GM12878 (cell line): ENCODE results near the gene USP31. TPM values are rescaled to one million over a fixed set of nuclear protein-coding genes. Genes with fewer than 3 reads are reported as not detected.

Experiments
- ATAC-seq: fragments of 200-7000 bp; cut with Tn5 transposase; 3 replicates; pipeline ENCODE4 v1.9.1; 2020; ENCODE audit warnings: mild to moderate bottlenecking, moderate library complexity
- BruUV-seq: library from RNA; stranded (reverse); fragments of 400-500 nt; replicated peaks from 2 replicates; lab custom pipeline; 2021; lab: Mats Ljungman, UMichigan
- CTCF ChIA-PET: fragments of 300-600 bp; sonication (Branson Sonifier 250); formaldehyde crosslinking; extraction: SDS; loops from one replicate; lab custom pipeline; 2021; ENCODE audit warnings: inconsistent platforms; lab: Yijun Ruan, JAX
- POLR2A ChIA-PET: fragments of 350-600 bp; formaldehyde crosslinking; extraction: SDS; loops from one replicate; lab custom pipeline; 2021; ENCODE audit warnings: inconsistent platforms; lab: Charles Lee
- RAD21 ChIA-PET: fragments of 300-600 bp; sonication (Branson Sonifier 250); formaldehyde crosslinking; loops from one replicate; lab custom pipeline; 2023; ENCODE audit warnings: antibody characterized with exemption; ENCODE audit not compliant: unreplicated experiment; lab: Charles Lee
- SMC1A ChIA-PET: fragments of 300-600 bp; sonication (Branson Sonifier 250); formaldehyde crosslinking; loops from one replicate; lab custom pipeline; 2023; ENCODE audit not compliant: unreplicated experiment, uncharacterized antibody; lab: Charles Lee
- DNase-seq: peaks from one replicate; pipeline ENCODE4 v3.0.0-alpha.2; 2011; ENCODE audit warnings: low read depth, low spot score
- FAIRE-seq: peaks from 3 replicates; lab custom pipeline; 2011; peaks lifted over from hg19 to GRCh38; lab: Jason Lieb, UNC
- H2AFZ ChIP-seq: 2 replicates; pipeline ENCODE4 v1.6.0; 2011; ENCODE audit warnings: low read depth, low read length, control low read depth; ENCODE audit not compliant: control insufficient read depth
- H3K27ac ChIP-seq: 2 replicates; pipeline ENCODE4 v1.5.1; 2011; ENCODE audit warnings: control low read depth; ENCODE audit not compliant: control insufficient read depth, insufficient read depth
- H3K27me3 ChIP-seq, 2 experiments: replicated peaks in 1 of 2; 2 replicates each; pipeline versions ENCODE4 v1.6.0 to v1.6.1; 2011; ENCODE audit warnings: low read length in 1 of 2; ENCODE audit not compliant: control insufficient read depth in 2 of 2, insufficient read depth in 2 of 2
- H3K36me3 ChIP-seq, 2 experiments: 2 replicates each; pipeline ENCODE4 v1.5.1; 2011; ENCODE audit warnings: low read length in 1 of 2; ENCODE audit not compliant: control insufficient read depth in 2 of 2, insufficient read depth in 2 of 2
- H3K4me1 ChIP-seq: 2 replicates; pipeline ENCODE4 v1.6.1; 2011; ENCODE audit warnings: mild to moderate bottlenecking, low read length, moderate library complexity, mixed read lengths; ENCODE audit not compliant: control insufficient read depth, insufficient read depth
- H3K4me2 ChIP-seq: 2 replicates; pipeline ENCODE4 v1.6.0; 2011; ENCODE audit warnings: control low read depth; ENCODE audit not compliant: control insufficient read depth, insufficient read depth
- H3K4me3 ChIP-seq: fragments of 200-600 bp; sonication (generic); 2 replicates; pipeline ENCODE4 v1.5.1; 2016
- H3K79me2 ChIP-seq: 2 replicates; pipeline ENCODE4 v1.6.0; 2011; ENCODE audit warnings: low read length; ENCODE audit not compliant: control insufficient read depth, insufficient read depth
- H3K9ac ChIP-seq: 2 replicates; pipeline ENCODE4 v1.8.0; 2011; ENCODE audit warnings: low read length, control low read depth, mixed read lengths; ENCODE audit not compliant: control insufficient read depth, insufficient read depth
- H3K9me3 ChIP-seq: replicated peaks from 3 replicates; pipeline ENCODE4 v1.5.1; 2011; ENCODE audit warnings: mild to moderate bottlenecking, low read length; ENCODE audit not compliant: control insufficient read depth, insufficient read depth
- H4K20me1 ChIP-seq: 2 replicates; pipeline ENCODE4 v1.6.0; 2011; ENCODE audit not compliant: control insufficient read depth, insufficient read depth
- BRCA1 ChIP-seq: IDR thresholded peaks from 2 replicates; pipeline ENCODE4 v1.6.1; 2011; ENCODE audit warnings: low read depth, low read length, improper control_type of control experiment
- CHD1 ChIP-seq: IDR thresholded peaks from 2 replicates; pipeline ENCODE4 v1.6.1; 2012; ENCODE audit warnings: low read depth, low read length, improper control_type of control experiment
- CREB1 ChIP-seq: IDR thresholded peaks from 2 replicates; pipeline ENCODE4 v1.6.1; 2012; ENCODE audit warnings: low read depth, mild to moderate bottlenecking, inconsistent platforms
- FOXM1 ChIP-seq: IDR thresholded peaks from 2 replicates; pipeline ENCODE4 v1.6.1; 2012; ENCODE audit warnings: low read depth, mild to moderate bottlenecking, inconsistent platforms, low read length, moderate library complexity
- HCFC1 ChIP-seq: fragments of 150-350 bp; IDR thresholded peaks from 2 replicates; pipeline ENCODE4 v1.6.1; 2014; ENCODE audit warnings: low read length
- HDAC2 ChIP-seq: fragments of 200-600 bp; sonication (generic); IDR thresholded peaks from 2 replicates; pipeline ENCODE4 v1.6.1; 2017
- HDGF ChIP-seq: fragments of 450-650 bp; IDR thresholded peaks from 2 replicates; pipeline ENCODE4 v1.6.1; 2016; ENCODE audit warnings: antibody characterized with exemption
- JUNB ChIP-seq: IDR thresholded peaks from 2 replicates; pipeline ENCODE4 v1.6.1; 2016; ENCODE audit warnings: antibody characterized with exemption, mild to moderate bottlenecking
- NR2F1 ChIP-seq: fragments of 450-650 bp; conservative IDR thresholded peaks from 2 replicates; pipeline ENCODE4 v1.6.1; 2017; ENCODE audit warnings: mild to moderate bottlenecking
- RAD21 ChIP-seq: IDR thresholded peaks from 2 replicates; pipeline ENCODE4 v1.6.1; 2011; ENCODE audit warnings: mild to moderate bottlenecking, low read depth, low read length, moderate library complexity; ENCODE audit not compliant: insufficient read depth
- TCF3 ChIP-seq: IDR thresholded peaks from 2 replicates; pipeline ENCODE4 v1.6.1; 2012; ENCODE audit warnings: low read depth, mild to moderate bottlenecking, low read length, borderline replicate concordance; ENCODE audit not compliant: insufficient read depth
- ZNF207 ChIP-seq: fragments of 450-650 bp; IDR thresholded peaks from 2 replicates; pipeline ENCODE4 v1.6.1; 2014; ENCODE audit warnings: antibody characterized with exemption, mild to moderate bottlenecking, borderline replicate concordance
- WGBS: methylation state at CpG from one replicate; pipeline ENCODE4 v1.1.6; 2016; ENCODE audit warnings: low lambda C conversion rate; ENCODE audit not compliant: insufficient replicate concordance, insufficient coverage; ENCODE audit errors: missing lambda C conversion rate; 5-methylcytosine and 5-hydroxymethylcytosine counted together
- in situ Hi-C: fragments of 300-500 bp; cut with MboI; formaldehyde crosslinking; loops from 9 replicates; pipeline ENCODE4 v1.14.3; 2018; ENCODE audit warnings: mixed read lengths
- intact Hi-C: fragments of 100-400 bp; cut with micrococcal nuclease; formaldehyde crosslinking; loops from one replicate; pipeline ENCODE4 v1.14.2; 2022; ENCODE audit not compliant: unreplicated experiment
- polyA plus RNA-seq, 11 experiments: library from polyadenylated mRNA; depleted of rRNA in 4 of 11; unstranded in 6 of 11; stranded (reverse) in 5 of 11; fragments of >200 nt; fragmentation: Nextera tagmentation in 4 of 11; fragmentation: Illumina TruSeq in 1 of 11; extraction: Ambion mirVana in 4 of 11; extraction: Trizol in 1 of 11; gene quantifications; 1 replicate in 1 of 11; 2 replicates in 10 of 11; pipeline versions ENCODE4 v1.2.1 to v1.2.3, GENCODE V29; 2011 to 2016; ENCODE audit warnings: inconsistent platforms in 2 of 11, missing spikeins in 2 of 11, low read depth in 1 of 11
- total RNA-seq, 4 experiments: library from RNA; depleted of rRNA in 3 of 4; stranded (reverse); fragments of >200 nt in 3 of 4; fragmentation: Illumina TruSeq in 1 of 4; extraction: Trizol in 1 of 4; gene quantifications; 2 replicates each; pipeline versions ENCODE4 v1.2.1 to v1.2.3, GENCODE V29; 2013 to 2021
- TF ChIP-seq, protein P1 (sequence below): fragments of 450-650 bp; IDR thresholded peaks from 2 replicates; pipeline ENCODE4 v1.6.1; 2016; ENCODE audit warnings: mild to moderate bottlenecking, moderate library complexity, borderline replicate concordance
- TF ChIP-seq, protein P2 (sequence below): IDR thresholded peaks from 2 replicates; pipeline ENCODE4 v1.6.1; 2012; ENCODE audit warnings: low read depth, low read length, improper control_type of control experiment
- TF ChIP-seq, protein P3 (sequence below): fragments of 150-350 bp; IDR thresholded peaks from 2 replicates; pipeline ENCODE4 v1.6.1; 2016; ENCODE audit warnings: low read depth, low read length

Gene USP31
- total and polyA plus RNA-seq, 10 of the 15 experiments (the other 5 are each of a cell fraction or from before 2014, with no cell fraction given) = 0.87 to 6.5 (median 3.2) TPM

DNA sequence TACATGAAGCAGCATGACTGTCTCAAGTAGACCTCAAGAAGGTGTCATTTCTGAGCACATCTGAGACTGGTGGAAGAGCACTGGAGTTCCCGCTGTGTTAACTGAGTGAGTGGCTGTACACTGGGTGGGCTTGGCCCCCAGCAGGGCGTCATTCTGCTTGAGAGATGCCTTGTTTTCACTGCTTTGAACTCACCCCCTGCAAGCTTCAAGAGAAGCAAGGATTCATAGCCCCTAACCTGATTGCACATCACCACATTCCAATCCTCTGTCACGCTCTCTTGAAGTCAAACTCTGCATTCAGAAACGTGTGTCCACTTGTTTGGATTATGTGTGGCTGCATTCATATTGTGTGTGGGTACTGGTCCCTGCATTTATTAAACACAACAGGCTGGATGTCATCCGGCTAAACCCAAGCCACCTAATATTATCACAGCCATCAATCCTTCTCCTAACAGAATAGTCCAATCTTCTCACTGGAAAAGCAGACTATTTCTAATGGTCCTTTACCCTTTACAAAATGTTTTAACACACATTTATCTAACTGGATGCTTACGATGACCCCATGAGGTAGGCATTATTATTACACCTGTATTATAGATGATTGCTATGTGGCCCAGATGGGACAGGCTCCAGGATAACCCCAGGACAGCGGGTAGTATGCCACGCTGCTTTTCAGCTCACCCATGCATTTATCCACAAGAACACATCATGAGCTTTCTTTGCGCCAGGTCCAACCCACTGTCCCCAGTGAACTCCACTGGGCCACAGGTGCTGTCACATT, 76.3 kb downstream of the USP31 start:
- H3K4me3 ChIP-seq = no peak overlapping the region
- no peaks in the 10 kb centered on the region for H4K20me1 ChIP-seq
- H3K27ac ChIP-seq = no peak overlapping the region
- 74% methylated on average over 9 of the region's 9 CpGs for WGBS
- H3K4me1 ChIP-seq = no peaks in the 10 kb centered on the region
- ChIA-PET CTCF (interaction anchor here (1.0 kb wide), 1 partner anchor 1416 kb away, joined by 3 read pairs; no protein-coding TSS in a partner anchor), SMC1A (no interaction called here), POLR2A (no interaction called here), RAD21 (no interaction called here)
- DNase-seq = no peak
- no peak overlapping the region for H2AFZ ChIP-seq
- intact Hi-C loops (no loop called here), in situ Hi-C loops (no loop called here)
- ATAC-seq = no peak
- no peaks in the 10 kb centered on the region for H3K79me2 ChIP-seq
- H3K9ac ChIP-seq = no peak overlapping the region
- no peaks in the 10 kb centered on the region for H3K27me3 ChIP-seq
- peaks cover 0 to 11% of the 10 kb centered on the region in 2 experiments; a peak in 3 of 4 replicates for H3K36me3 ChIP-seq
- FAIRE-seq = no peak
- no TSS peak for BruUV-seq
- H3K4me2 ChIP-seq = no peak overlapping the region
- no peaks in the 10 kb centered on the region for H3K9me3 ChIP-seq
- TF ChIP-seq CREB1 (no peak), JUNB (no peak), TCF3 (no peak), ZNF207 (no peak), HDGF (no peak), HCFC1 (no peak), FOXM1 (no peak), RAD21 (no peak), HDAC2 (no peak), BRCA1 (no peak), NR2F1 (no peak), CHD1 (no peak)
- TF ChIP-seq, protein P1, sequence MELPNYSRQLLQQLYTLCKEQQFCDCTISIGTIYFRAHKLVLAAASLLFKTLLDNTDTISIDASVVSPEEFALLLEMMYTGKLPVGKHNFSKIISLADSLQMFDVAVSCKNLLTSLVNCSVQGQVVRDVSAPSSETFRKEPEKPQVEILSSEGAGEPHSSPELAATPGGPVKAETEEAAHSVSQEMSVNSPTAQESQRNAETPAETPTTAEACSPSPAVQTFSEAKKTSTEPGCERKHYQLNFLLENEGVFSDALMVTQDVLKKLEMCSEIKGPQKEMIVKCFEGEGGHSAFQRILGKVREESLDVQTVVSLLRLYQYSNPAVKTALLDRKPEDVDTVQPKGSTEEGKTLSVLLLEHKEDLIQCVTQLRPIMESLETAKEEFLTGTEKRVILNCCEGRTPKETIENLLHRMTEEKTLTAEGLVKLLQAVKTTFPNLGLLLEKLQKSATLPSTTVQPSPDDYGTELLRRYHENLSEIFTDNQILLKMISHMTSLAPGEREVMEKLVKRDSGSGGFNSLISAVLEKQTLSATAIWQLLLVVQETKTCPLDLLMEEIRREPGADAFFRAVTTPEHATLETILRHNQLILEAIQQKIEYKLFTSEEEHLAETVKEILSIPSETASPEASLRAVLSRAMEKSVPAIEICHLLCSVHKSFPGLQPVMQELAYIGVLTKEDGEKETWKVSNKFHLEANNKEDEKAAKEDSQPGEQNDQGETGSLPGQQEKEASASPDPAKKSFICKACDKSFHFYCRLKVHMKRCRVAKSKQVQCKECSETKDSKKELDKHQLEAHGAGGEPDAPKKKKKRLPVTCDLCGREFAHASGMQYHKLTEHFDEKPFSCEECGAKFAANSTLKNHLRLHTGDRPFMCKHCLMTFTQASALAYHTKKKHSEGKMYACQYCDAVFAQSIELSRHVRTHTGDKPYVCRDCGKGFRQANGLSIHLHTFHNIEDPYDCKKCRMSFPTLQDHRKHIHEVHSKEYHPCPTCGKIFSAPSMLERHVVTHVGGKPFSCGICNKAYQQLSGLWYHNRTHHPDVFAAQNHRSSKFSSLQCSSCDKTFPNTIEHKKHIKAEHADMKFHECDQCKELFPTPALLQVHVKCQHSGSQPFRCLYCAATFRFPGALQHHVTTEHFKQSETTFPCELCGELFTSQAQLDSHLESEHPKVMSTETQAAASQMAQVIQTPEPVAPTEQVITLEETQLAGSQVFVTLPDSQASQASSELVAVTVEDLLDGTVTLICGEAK = no peak
- TF ChIP-seq, protein P2, sequence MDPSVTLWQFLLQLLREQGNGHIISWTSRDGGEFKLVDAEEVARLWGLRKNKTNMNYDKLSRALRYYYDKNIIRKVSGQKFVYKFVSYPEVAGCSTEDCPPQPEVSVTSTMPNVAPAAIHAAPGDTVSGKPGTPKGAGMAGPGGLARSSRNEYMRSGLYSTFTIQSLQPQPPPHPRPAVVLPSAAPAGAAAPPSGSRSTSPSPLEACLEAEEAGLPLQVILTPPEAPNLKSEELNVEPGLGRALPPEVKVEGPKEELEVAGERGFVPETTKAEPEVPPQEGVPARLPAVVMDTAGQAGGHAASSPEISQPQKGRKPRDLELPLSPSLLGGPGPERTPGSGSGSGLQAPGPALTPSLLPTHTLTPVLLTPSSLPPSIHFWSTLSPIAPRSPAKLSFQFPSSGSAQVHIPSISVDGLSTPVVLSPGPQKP = no peak
- TF ChIP-seq, protein P3, sequence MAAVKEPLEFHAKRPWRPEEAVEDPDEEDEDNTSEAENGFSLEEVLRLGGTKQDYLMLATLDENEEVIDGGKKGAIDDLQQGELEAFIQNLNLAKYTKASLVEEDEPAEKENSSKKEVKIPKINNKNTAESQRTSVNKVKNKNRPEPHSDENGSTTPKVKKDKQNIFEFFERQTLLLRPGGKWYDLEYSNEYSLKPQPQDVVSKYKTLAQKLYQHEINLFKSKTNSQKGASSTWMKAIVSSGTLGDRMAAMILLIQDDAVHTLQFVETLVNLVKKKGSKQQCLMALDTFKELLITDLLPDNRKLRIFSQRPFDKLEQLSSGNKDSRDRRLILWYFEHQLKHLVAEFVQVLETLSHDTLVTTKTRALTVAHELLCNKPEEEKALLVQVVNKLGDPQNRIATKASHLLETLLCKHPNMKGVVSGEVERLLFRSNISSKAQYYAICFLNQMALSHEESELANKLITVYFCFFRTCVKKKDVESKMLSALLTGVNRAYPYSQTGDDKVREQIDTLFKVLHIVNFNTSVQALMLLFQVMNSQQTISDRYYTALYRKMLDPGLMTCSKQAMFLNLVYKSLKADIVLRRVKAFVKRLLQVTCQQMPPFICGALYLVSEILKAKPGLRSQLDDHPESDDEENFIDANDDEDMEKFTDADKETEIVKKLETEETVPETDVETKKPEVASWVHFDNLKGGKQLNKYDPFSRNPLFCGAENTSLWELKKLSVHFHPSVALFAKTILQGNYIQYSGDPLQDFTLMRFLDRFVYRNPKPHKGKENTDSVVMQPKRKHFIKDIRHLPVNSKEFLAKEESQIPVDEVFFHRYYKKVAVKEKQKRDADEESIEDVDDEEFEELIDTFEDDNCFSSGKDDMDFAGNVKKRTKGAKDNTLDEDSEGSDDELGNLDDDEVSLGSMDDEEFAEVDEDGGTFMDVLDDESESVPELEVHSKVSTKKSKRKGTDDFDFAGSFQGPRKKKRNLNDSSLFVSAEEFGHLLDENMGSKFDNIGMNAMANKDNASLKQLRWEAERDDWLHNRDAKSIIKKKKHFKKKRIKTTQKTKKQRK = no peak
- TF ChIP-seq, all 136 proteins: peak for 0
